Thyroid gland (tissue), 4 donors: Measurements from ENCODE around the gene CHST7.

Experiments used
- POLR2A ChIP-seq, 2 donors: fragments of 450-650 bp; IDR thresholded peaks; one replicate each; pipeline ENCODE4 v1.6.1; 2017; ENCODE audit warnings: antibody characterized with exemption in 2 of 2, mild to moderate bottlenecking in 2 of 2, moderate library complexity in 1 of 2
- TF ChIP-seq, protein P1 (sequence below), 6 experiments: fragments of 200-600 bp in 3 of 6; fragments of 450-650 bp in 3 of 6; sonication (generic) in 3 of 6; IDR thresholded peaks; one replicate each; pipeline ENCODE4 v1.5.1; 2016 to 2019; ENCODE audit warnings: antibody characterized with exemption in 6 of 6, mild to moderate bottlenecking in 2 of 6, inconsistent platforms in 1 of 6, moderate library complexity in 1 of 6

DNA sequence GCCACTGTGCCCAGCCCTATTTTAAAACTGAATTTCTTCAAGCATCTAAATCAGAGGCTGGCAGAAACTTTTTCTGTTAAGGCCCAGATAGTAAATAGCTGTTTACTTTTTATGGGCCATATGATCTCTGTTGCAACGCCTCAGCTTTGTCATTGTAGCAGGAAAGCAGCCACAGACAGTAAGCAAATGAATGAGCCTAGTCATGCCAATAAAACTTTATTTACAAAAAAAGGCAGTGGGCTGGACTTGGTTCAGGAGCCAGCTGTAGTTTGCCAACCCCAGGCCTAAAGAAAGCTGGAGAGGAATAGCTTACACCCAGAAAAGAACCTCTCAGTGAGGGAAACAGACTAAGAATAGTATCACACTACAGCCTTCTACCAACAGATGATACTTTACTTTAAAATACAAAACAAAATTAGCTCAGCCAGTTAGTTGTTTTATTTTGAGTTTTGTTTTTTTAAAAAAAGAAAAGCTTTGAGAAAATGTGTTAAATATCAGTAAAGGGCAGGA, 25.5 kb downstream of the CHST7 start:
- TF ChIP-seq, protein P1, sequence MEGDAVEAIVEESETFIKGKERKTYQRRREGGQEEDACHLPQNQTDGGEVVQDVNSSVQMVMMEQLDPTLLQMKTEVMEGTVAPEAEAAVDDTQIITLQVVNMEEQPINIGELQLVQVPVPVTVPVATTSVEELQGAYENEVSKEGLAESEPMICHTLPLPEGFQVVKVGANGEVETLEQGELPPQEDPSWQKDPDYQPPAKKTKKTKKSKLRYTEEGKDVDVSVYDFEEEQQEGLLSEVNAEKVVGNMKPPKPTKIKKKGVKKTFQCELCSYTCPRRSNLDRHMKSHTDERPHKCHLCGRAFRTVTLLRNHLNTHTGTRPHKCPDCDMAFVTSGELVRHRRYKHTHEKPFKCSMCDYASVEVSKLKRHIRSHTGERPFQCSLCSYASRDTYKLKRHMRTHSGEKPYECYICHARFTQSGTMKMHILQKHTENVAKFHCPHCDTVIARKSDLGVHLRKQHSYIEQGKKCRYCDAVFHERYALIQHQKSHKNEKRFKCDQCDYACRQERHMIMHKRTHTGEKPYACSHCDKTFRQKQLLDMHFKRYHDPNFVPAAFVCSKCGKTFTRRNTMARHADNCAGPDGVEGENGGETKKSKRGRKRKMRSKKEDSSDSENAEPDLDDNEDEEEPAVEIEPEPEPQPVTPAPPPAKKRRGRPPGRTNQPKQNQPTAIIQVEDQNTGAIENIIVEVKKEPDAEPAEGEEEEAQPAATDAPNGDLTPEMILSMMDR (IDR thresholded peaks at IDR 0.05) = no peak
- no peak for TF ChIP-seq POLR2A (IDR thresholded peaks at IDR 0.05)
